GM13977 (cell line): ENCODE measurements around the gene TRIM52.

Experiments
- DNase-seq: peaks from one replicate; pipeline ENCODE4 v3.0.0; 2012; ENCODE audit warnings: low spot score
- CTCF ChIP-seq: IDR thresholded peaks from 2 replicates; pipeline ENCODE4 v1.5.1; 2012; ENCODE audit warnings: mild to moderate bottlenecking, control low read depth; ENCODE audit not compliant: insufficient read depth; ENCODE audit errors: extremely low read depth, missing control alignments
- in situ Hi-C: fragments of 300-500 bp; cut with MboI; formaldehyde crosslinking; loops from one replicate; pipeline ENCODE4 v1.12.0; 2022; ENCODE audit warnings: low sequenced_read_pairs, low pct_unique_long_range_greater_than_20kb, mixed read lengths, inconsistent platforms; ENCODE audit not compliant: unreplicated experiment

Gene TRIM52

GRCh38 chr5:181222630-181223057, 38.3 kb downstream of the TRIM52 start:
- in situ Hi-C loops: no loop called here
- no peak for TF ChIP-seq CTCF
- no peak for DNase-seq

GRCh38 chr5:181221792-181222629, 38.9 kb downstream of the TRIM52 start:
- no peak for TF ChIP-seq CTCF
- DNase-seq: peak; percentile 78
- in situ Hi-C loops: no loop called here

- TF ChIP-seq CTCF: no peak
- in situ Hi-C loops: no loop called here
- no peak for DNase-seq
Observed at GRCh38 chr5:181221105-181221791, 39.7 kb downstream of the TRIM52 start.

- no peak for TF ChIP-seq CTCF
- DNase-seq: no peak
- in situ Hi-C loops: no loop called here
Observed at GRCh38 chr5:181220178-181220515, 40.8 kb downstream of the TRIM52 start.

- no peak for TF ChIP-seq CTCF
- in situ Hi-C loops: no loop called here
- DNase-seq: no peak
Observed at GRCh38 chr5:181219262-181220177, 41.4 kb downstream of the TRIM52 start.

- in situ Hi-C loops: no loop called here
- DNase-seq: no peak
- no peak for TF ChIP-seq CTCF
Observed at GRCh38 chr5:181218795-181219124, 42.2 kb downstream of the TRIM52 start.
